HCT116 (cell line): ENCODE data around the gene SORCS2. TPM values are rescaled to one million over a fixed set of nuclear protein-coding genes. Genes with fewer than 3 reads are reported as not detected.

Experiments
- ATAC-seq: fragments of 200-7000 bp; cut with Tn5 transposase; 2 replicates; pipeline ENCODE4 v1.9.1; 2020; ENCODE audit warnings: mild to moderate bottlenecking, moderate library complexity
- BruUV-seq: library from RNA; stranded (reverse); fragments of 400-500 nt; replicated peaks from 2 replicates; lab custom pipeline; 2021; lab: Mats Ljungman, UMichigan
- CTCF ChIA-PET: fragments of 300-600 bp; sonication (Branson Sonifier 250); formaldehyde crosslinking; loops from one replicate; lab custom pipeline; 2021; ENCODE audit warnings: antibody characterized with exemption; lab: Charles Lee
- POLR2A ChIA-PET: fragments of 300-600, 350-600 bp; sonication (Branson Sonifier 250); formaldehyde crosslinking; loops from one replicate; lab custom pipeline; 2021; ENCODE audit warnings: antibody characterized with exemption; lab: Charles Lee
- RAD21 ChIA-PET, 2 experiments: fragments of 300-600 bp; sonication (Branson Sonifier 250); formaldehyde crosslinking; loops; one replicate each; lab custom pipeline; 2023; ENCODE audit warnings: low total read pairs in 2 of 2; ENCODE audit not compliant: uncharacterized antibody in 2 of 2, unreplicated experiment in 2 of 2, low non-redundant PET in 1 of 2; lab: Charles Lee
- DNase-seq: peaks from one replicate; pipeline ENCODE4 v3.0.0-alpha.2; 2010; ENCODE audit warnings: low read depth, low spot score
- H2AFZ ChIP-seq: fragments of 200-600 bp; shearing (Covaris generic), sonication (generic); 2 replicates; pipeline ENCODE4 v1.6.1; 2017; ENCODE audit warnings: low read depth, mixed run types, mixed read lengths, antibody characterized with exemption, low read length; ENCODE audit not compliant: poor library complexity, severe bottlenecking
- H3K27ac ChIP-seq: 2 replicates; pipeline ENCODE4 v1.5.1; 2012; ENCODE audit warnings: low read depth, low read length
- H3K27me3 ChIP-seq: fragments of 200-600 bp; sonication (generic); 2 replicates; pipeline ENCODE4 v1.6.1; 2016; ENCODE audit warnings: mixed run types, low read length, mixed read lengths; ENCODE audit not compliant: insufficient read depth
- H3K36me3 ChIP-seq, 2 experiments: fragments of 200-500 bp in 1 of 2; fragments of 200-600 bp in 1 of 2; sonication (Bioruptor generic) in 1 of 2; sonication (generic) in 1 of 2; 2 replicates each; pipeline versions ENCODE4 v1.5.1 to v1.6.1; 2014 to 2016; ENCODE audit warnings: low read length in 2 of 2, inconsistent platforms in 1 of 2, mixed read lengths in 1 of 2, mixed run types in 1 of 2; ENCODE audit not compliant: insufficient read depth in 2 of 2, control insufficient read depth in 1 of 2
- H3K4me1 ChIP-seq, 2 experiments: fragments of 200-600 bp in 1 of 2; sonication (generic) in 1 of 2; 2 replicates each; pipeline versions ENCODE4 v1.5.1 to v1.6.1; 2012 to 2017; ENCODE audit warnings: low read length in 2 of 2, inconsistent platforms in 1 of 2, mild to moderate bottlenecking in 1 of 2, mixed read lengths in 1 of 2, mixed run types in 1 of 2, moderate library complexity in 1 of 2; ENCODE audit not compliant: insufficient read depth in 2 of 2, control insufficient read depth in 1 of 2
- H3K4me2 ChIP-seq: fragments of 200-600 bp; sonication (generic); 2 replicates; pipeline ENCODE4 v1.6.1; 2017; ENCODE audit warnings: mixed run types, low read length, mixed read lengths
- H3K4me3 ChIP-seq, 2 experiments: fragments of 200-600 bp in 1 of 2; sonication (generic) in 1 of 2; replicated peaks in 1 of 2; 2 replicates each; pipeline ENCODE4 v1.5.1; 2011 to 2016; ENCODE audit warnings: low read length in 2 of 2, control low read depth in 1 of 2, low read depth in 1 of 2, mild to moderate bottlenecking in 1 of 2, mixed read lengths in 1 of 2, mixed run types in 1 of 2
- H3K79me2 ChIP-seq: fragments of 200-600 bp; sonication (generic); 2 replicates; pipeline ENCODE4 v1.6.1; 2017; ENCODE audit warnings: mild to moderate bottlenecking, mixed run types, low read length, moderate library complexity, mixed read lengths; ENCODE audit not compliant: insufficient read depth
- H3K9ac ChIP-seq: fragments of 200-600 bp; sonication (generic); 2 replicates; pipeline ENCODE4 v1.6.1; 2016; ENCODE audit warnings: low read length, mixed read lengths
- H3K9me2 ChIP-seq: fragments of 200-600 bp; sonication (generic), shearing (Covaris generic); 2 replicates; pipeline ENCODE4 v1.6.1; 2017; ENCODE audit warnings: mixed run types, mild to moderate bottlenecking, moderate library complexity; ENCODE audit not compliant: insufficient read depth
- H3K9me3 ChIP-seq, 2 experiments: fragments of 200-500 bp in 1 of 2; fragments of 200-600 bp in 1 of 2; sonication (Bioruptor generic) in 1 of 2; sonication (generic) in 1 of 2; 2 replicates each; pipeline ENCODE4 v1.6.1; 2014 to 2017; ENCODE audit warnings: low read length in 2 of 2, mixed read lengths in 2 of 2, inconsistent platforms in 1 of 2, low read depth in 1 of 2, mild to moderate bottlenecking in 1 of 2, mixed run types in 1 of 2, moderate library complexity in 1 of 2; ENCODE audit not compliant: control insufficient read depth in 1 of 2, insufficient read depth in 1 of 2
- H4K20me1 ChIP-seq: fragments of 200-600 bp; sonication (generic), shearing (Covaris generic); 2 replicates; pipeline ENCODE4 v1.6.1; 2017; ENCODE audit warnings: mixed run types, mild to moderate bottlenecking, moderate library complexity; ENCODE audit not compliant: insufficient read depth
- ELF1 ChIP-seq: IDR thresholded peaks from 2 replicates; pipeline ENCODE4 v1.6.1; 2012; ENCODE audit warnings: low read depth, borderline replicate concordance
- EZH2phosphoT487 ChIP-seq: fragments of 200-600 bp; IDR thresholded peaks from 2 replicates; pipeline ENCODE4 v1.6.1; 2018; ENCODE audit warnings: antibody characterized with exemption, borderline replicate concordance
- ZNF274 ChIP-seq: fragments of 200-500 bp; sonication (Bioruptor generic); IDR thresholded peaks from 2 replicates; pipeline ENCODE4 v1.6.1; 2014; ENCODE audit warnings: mild to moderate bottlenecking, low read depth, low read length, inconsistent platforms
- intact Hi-C: fragments of 100-400 bp; cut with micrococcal nuclease; formaldehyde crosslinking; loops from 2 replicates; pipeline ENCODE4 v1.10.0; 2022
- total RNA-seq: library from RNA; stranded (reverse); gene quantifications from one replicate; pipeline ENCODE4 v1.2.1, GENCODE V29; 2021; ENCODE audit not compliant: unreplicated experiment

SORCS2 gene
- total RNA-seq, 1 experiment from 2014 or later, result 0.37 TPM

GRCh38 chr4:7487502-7487901 is 295.2 kb downstream of the SORCS2 start:
- intact Hi-C loops, result no loop called here
- RAD21 ChIA-PET, result no interaction called here
- Histone ChIP-seq H3K79me2 (no peaks in the 10 kb centered on the region), H3K27me3 (peaks cover 11% of the 10 kb centered on the region; the same call in 1 of the 2 replicates), H4K20me1 (no peaks in the 10 kb centered on the region), H2AFZ (no peak overlapping the region), H3K9ac (no peak overlapping the region), H3K36me3 (no peaks in the 10 kb centered on the region), H3K27ac (no peak overlapping the region), H3K4me1 (no peaks in the 10 kb centered on the region), H3K9me3 (no peaks in the 10 kb centered on the region), H3K4me3 (no peak overlapping the region), H3K4me2 (no peak overlapping the region), H3K9me2 (no peaks in the 10 kb centered on the region)
- POLR2A ChIA-PET, result no interaction called here
- no TSS peak for BruUV-seq
- no peak for DNase-seq
- ATAC-seq, result no peak
- CTCF ChIA-PET, result no interaction called here
- TF ChIP-seq EZH2phosphoT487, result no peak

GRCh38 chr4:7487998-7488671 is 295.8 kb downstream of the SORCS2 start:
- ATAC-seq (no peak), DNase-seq (no peak)
- H2AFZ ChIP-seq, result no peak overlapping the region
- no TSS peak for BruUV-seq
- no peaks in the 10 kb centered on the region for H3K79me2 ChIP-seq
- ChIA-PET RAD21 (no interaction called here), CTCF (no interaction called here), POLR2A (no interaction called here)
- no peak overlapping the region for H3K4me2 ChIP-seq
- H3K9ac ChIP-seq, result no peak overlapping the region
- no peaks in the 10 kb centered on the region for H3K36me3 ChIP-seq
- no peak overlapping the region for H3K27ac ChIP-seq
- H3K4me1 ChIP-seq, result no peaks in the 10 kb centered on the region
- TF ChIP-seq ZNF274 (no peak), ELF1 (no peak)
- intact Hi-C loops, result no loop called here
- H3K9me2 ChIP-seq, result no peaks in the 10 kb centered on the region
- H4K20me1 ChIP-seq, result no peaks in the 10 kb centered on the region
- no peak overlapping the region for H3K4me3 ChIP-seq
- H3K27me3 ChIP-seq, result peaks cover 11% of the 10 kb centered on the region; the same call in 1 of the 2 replicates
- no peaks in the 10 kb centered on the region for H3K9me3 ChIP-seq
